Spleen (tissue), 7 donors: ENCODE measurements around the gene CTNND1.

Experiments used
- CTCF ChIP-seq, 11 experiments: fragments of 200-600 bp in 7 of 11; fragments of 450-650 bp in 4 of 11; sonication (generic) in 4 of 11; IDR thresholded peaks in 8 of 11; conservative IDR thresholded peaks in 3 of 11; 1 replicate in 7 of 11; 2 replicates in 4 of 11; pipeline versions ENCODE4 v1.4.0 to v1.8.0; 2016 to 2021; ENCODE audit warnings: antibody characterized with exemption in 11 of 11, inconsistent platforms in 4 of 11, mild to moderate bottlenecking in 1 of 11
- POLR2AphosphoS5 ChIP-seq, 3 donors: sonication (generic); formaldehyde crosslinking; IDR thresholded peaks; one replicate each; pipeline ENCODE4 v1.5.1; 2017; ENCODE audit warnings: antibody characterized with exemption in 3 of 3
- donor health status: DM: no; HTN: no; CAD: no; lungs with moderate emphysema.
- donor health status: DM: no; HTN: no; CAD: no.
- donor health status: DM: no; HTN: no; CAD: no.

GRCh38 chr11:57764021-57764420 is 2.4 kb downstream of the CTNND1 start:
- TF ChIP-seq POLR2AphosphoS5 (IDR thresholded peaks at IDR 0.05) = no peak
- TF ChIP-seq CTCF (IDR thresholded peaks at IDR 0.05 in 8 of 11, conservative IDR thresholded peaks at IDR 0.05 in 3 of 11) = no peak
